LHCN-M2 (cell line): ENCODE measurements around the gene ABAT. TPM values are rescaled to one million over a fixed set of nuclear protein-coding genes. Genes with fewer than 3 reads are reported as not detected.
"Not testable (repeated sequence)": the region's sequence is repeated elsewhere in the genome, so short reads cannot be mapped to it uniquely, and the experiment has no call there.

Source experiments
- DNase-seq: peaks from one replicate; pipeline ENCODE4 v3.0.0-alpha.2; 2012; ENCODE audit warnings: low read depth
- total RNA-seq: library from RNA; depleted of rRNA; stranded (reverse); fragments of >200 nt; gene quantifications from 2 replicates; pipeline ENCODE4 v1.2.3, GENCODE V29; 2014

Gene ABAT
- total RNA-seq, 1 experiment from 2014 or later, result 0.29 TPM

GRCh38 chr16:8682551-8683259, 8.3 kb downstream of the ABAT start:
- no peak for DNase-seq

DNA sequence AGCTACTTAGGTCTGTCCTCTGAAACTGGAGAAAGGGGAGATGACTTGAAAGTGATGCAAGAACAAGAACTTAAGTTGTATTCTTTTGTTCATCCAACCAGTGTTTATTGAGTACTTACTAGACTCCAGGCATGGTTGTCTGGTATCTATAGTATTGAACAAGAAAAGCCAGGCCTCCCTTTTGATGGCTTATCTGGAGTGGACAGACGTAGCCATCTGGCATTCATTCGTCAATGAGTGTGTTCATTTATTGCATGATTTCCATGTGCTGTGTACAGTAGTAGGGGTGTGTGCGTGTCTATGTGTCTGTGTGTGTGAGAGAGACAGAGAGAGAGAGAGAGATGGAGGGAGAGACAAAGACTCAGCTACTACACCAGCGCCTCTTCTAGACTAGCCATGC, 9.2 kb downstream of the ABAT start:
- DNase-seq, result no peak

GRCh38 chr16:8685617-8686016, 11.2 kb downstream of the ABAT start:
- no peak for DNase-seq

DNA sequence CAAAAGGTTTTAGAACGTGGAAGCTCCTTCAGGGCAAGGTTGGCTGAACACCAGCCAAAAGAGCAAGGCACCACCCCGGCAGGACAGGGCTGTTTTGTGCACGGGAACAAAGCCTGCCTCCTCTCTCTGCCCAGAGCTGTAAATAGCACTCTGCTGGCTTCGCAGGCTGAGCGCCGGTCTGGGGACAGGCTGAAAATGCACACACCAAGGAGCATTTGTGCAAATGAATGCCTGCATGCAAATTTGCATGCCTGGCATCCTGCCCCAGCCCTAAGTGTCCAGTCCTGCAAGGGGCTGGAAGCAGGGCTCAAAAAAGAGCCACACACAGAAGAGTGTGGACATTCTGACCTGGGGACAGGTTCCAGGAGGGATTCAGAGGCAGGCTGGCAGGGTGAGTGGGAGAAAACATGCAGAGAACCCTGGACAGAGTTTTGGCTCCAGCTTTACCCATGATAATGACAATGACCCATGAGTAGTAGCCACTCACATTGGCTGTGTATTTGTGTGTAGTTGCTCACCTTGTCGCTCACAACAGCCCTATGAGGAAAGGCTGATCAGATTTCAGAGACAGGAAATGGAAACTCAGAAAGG, 11.7 kb downstream of the ABAT start:
- no peak for DNase-seq

GRCh38 chr16:8686879-8687278, 12.5 kb downstream of the ABAT start:
- no peak for DNase-seq

DNA sequence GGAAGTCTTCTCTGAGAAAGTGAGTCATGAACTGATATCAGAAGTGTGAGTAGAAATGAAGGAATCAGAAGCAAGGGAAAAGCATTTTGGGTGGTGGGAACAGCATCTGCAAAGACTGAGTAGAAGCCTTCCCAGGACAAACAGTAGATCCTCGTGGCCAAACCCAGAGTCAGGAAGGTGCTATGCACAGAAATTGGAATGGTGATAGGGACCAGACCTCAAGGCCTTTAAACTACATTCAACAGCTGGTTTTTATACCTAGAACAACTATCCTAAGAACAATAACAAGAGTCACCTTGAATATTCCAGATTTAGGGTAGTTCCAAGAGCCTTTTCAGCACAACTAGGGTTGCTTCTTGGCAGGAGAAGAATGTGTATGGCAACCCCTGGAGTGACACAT, 15.3 kb downstream of the ABAT start:
- DNase-seq, result no peak

- DNase-seq, result no peak
Observed at GRCh38 chr16:8691728-8692127, 17.3 kb downstream of the ABAT start.

GRCh38 chr16:8694795-8695728, 20.6 kb downstream of the ABAT start:
- no peak for DNase-seq

DNA sequence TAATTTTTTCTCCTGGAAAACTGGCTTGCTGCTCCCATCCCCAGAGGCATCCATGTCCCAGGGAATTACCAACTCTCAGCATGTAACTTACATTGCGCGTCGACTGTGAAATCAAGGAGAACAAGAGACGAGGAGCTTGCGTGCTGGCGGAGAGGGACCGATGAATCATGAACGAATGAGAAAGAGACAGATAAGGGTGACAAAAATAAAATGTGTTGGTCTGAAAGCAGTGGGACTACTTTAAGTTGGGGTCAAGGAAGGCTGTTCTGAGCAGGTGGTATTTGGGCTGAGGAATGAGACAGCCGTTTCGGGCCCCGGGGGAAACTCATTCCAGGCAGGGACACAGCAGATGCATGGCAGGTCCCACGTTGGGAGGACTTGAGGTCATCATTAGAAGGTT, 22.5 kb downstream of the ABAT start:
- no peak for DNase-seq

DNA sequence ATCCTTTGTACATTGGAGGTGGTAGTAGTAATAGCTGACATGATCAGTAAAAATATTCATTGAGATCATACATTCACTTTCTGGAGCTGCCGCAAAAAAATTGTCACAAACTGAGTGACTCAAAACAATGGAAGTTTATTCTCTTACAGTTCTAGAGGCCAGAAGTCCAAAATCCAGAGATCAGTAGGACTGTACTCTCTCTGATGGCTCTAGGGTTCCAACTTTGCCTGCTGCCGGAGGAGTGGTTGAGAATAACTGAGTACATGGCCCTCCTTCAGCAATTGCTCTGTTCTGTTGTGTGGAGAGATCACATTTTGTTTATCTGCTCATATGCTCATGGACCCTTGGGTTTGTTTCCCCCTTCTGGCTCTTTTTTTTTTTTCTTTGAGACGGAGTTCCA, 23.5 kb downstream of the ABAT start:
- DNase-seq, result no peak

GRCh38 chr16:8703693-8704092, 29.3 kb downstream of the ABAT start:
- DNase-seq, result no peak

GRCh38 chr16:8704098-8704497, 29.7 kb downstream of the ABAT start:
- DNase-seq, result no peak

DNA sequence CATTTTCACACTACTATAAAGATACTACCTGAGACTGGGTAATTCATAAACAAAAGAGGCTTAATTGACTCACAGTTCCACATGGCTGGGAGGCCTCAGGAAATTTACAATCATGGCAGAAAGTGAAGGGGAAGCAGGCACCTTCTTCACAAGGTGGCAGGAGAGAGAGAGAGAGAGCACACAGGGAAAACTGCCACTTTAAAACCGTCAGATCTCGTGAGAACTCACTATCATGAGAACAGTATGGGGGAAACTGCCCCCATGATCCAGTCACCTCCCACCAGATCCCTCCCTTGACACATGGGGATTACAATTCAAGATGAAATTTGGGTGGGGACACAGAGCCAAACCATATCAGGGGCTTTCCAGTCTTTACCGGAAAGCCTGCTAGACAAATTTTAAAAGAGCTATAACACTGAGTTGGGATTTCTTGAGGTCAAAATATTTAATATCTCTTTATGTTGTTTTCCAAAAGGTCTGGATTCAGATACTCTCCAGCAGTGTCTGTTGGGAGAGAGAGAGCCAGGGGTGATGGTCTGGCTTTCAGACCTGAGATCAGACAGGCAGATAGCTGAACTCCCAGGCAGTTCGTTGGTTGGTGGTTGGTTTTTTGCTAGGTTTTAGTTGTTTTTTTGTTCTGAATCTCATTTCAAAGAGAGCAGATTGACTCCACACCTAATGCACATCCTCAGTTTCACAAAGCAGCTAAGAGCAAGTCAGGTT, 30.8 kb downstream of the ABAT start:
- DNase-seq, result not testable (repeated sequence)

- DNase-seq, result no peak
Observed at GRCh38 chr16:8708536-8708935, 34.1 kb downstream of the ABAT start.

GRCh38 chr16:8712589-8713361, 38.4 kb downstream of the ABAT start:
- no peak for DNase-seq

DNA sequence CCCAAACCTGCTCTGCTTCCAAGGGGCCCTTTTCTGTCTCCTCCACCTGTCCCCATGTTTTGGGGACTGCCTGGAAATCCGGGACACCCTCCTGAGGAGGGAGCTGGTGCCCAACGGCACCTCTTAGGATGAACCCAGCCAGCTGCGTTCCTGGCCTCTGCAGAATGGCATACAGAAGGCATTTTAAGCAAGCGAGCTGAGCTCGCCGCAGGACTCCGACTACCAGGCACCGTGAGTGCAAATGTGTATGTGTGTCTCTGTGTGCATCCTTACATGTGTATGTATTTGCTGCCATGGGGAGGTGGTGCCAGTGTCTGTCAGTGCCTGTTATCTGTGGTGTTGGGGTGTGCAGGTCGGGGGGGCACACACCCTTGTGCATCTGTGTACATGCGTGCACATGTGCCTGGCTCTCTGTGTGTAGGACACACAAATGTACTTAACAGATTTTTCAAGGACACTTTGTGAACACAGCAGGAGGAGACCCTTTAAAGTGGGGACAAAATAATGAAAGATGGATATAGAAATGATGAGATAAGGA, 39.3 kb downstream of the ABAT start:
- no peak for DNase-seq

DNA sequence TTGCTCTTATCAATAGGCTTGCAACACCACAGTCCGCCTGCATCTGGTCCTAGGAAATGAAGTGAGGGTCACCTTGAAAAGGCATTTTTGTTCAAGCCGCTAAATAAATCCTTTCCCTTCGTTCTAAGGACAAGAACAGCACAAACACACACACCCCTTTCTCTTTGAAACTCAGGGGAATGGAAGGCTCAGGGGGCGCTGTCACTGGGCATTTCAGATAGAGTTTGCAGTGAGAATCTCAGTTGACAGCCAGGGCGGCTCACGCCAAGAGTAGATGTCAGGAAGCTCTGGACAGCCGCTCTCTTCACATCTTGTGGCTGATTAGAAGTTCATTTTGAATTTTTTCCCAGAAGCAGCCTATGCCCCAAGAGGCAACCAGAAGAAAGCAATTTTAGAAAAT, 39.8 kb downstream of the ABAT start:
- DNase-seq, result no peak

DNA sequence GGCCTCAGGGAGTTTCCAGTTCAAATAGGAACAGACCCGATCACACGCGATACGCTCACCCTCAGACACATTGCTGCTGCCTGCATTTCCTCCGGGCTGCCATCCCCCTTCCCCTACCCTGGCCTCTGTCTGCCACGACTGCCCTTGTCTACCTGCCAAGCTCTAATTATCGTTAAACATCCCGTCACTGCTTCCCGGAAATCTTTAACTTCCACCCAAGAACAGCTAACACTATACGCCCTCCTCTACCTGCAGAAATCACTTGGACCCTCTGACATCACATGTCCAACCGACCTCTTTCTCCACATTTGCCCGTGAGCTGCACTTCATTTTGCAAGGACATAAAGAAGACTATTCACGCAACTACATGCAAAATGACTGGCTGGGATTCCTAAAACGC, 40.4 kb downstream of the ABAT start:
- no peak for DNase-seq

- no peak for DNase-seq
Observed at GRCh38 chr16:8716052-8716451, 41.6 kb downstream of the ABAT start.

DNA sequence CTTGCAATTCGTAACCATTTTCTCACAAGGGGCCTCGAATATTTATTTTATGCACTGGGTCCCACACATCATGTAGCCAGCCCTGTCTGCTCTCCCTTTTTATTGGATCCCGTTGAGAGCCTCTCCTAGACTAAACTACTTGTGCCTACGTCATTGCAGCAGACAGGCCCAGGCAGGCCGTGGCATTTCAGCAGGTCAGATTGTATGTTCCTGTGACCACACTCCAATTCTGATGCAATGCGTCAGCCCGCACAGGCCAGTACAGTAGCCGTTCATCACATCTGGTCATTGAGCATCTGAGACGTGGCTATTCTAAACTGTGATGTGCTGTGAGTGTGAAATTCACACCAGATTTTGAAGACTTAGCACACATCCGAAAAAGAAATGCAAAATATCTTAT, 42.2 kb downstream of the ABAT start:
- DNase-seq, result peak; percentile 3

- DNase-seq, result no peak
Observed at GRCh38 chr16:8717469-8717868, 43.1 kb downstream of the ABAT start.
